ENCODE results near the gene CYB5R3.
"Not testable (repeated sequence)": the region's sequence is repeated elsewhere in the genome, so short reads cannot be mapped to it uniquely, and the experiment has no call there.

CYB5R3 gene

DNA sequence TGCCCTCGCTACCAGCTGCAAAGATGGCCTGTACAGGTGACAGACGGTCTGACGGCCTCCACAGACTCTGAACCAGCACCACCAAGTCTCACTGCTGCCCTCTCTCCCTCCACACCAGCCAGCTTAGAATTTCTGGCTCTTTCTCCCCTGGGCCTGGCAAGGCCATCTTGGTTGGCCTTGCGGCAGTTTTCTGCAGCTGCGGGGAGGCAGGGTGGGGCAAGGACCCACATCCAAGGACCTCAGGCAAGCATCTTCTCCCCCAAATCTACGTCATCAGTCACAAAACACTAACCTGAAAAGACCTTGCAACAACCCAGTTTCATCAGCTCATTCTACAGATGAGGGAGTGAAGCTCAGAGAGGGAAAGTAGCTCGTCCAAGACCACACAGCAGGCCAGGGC is 22.8 kb downstream of the CYB5R3 start:
- in situ Hi-C loops (cut with MboI; ENCODE audit: low sequenced_read_pairs): no loop called here

DNA sequence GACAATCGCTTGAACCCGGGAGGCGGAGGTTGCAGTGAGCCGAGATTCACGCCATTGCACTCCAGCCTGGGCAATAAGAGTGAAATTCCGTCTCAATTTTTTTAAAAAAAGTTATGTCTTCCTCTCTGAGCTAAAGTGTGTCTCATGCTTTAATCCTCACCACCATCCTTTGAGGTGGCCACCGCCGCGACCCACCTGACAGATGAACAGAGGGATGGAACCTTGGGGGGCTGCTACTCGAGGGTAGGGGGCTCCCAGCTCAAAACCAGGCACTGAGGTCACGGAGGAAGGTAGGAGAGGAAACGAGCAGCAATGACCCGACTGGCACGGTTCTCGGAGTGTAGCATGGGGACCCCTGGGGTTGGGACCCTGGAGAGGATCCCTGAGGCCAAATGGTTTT is 23.8 kb downstream of the CYB5R3 start:
- in situ Hi-C loops (cut with MboI; ENCODE audit: low sequenced_read_pairs): no loop called here

DNA sequence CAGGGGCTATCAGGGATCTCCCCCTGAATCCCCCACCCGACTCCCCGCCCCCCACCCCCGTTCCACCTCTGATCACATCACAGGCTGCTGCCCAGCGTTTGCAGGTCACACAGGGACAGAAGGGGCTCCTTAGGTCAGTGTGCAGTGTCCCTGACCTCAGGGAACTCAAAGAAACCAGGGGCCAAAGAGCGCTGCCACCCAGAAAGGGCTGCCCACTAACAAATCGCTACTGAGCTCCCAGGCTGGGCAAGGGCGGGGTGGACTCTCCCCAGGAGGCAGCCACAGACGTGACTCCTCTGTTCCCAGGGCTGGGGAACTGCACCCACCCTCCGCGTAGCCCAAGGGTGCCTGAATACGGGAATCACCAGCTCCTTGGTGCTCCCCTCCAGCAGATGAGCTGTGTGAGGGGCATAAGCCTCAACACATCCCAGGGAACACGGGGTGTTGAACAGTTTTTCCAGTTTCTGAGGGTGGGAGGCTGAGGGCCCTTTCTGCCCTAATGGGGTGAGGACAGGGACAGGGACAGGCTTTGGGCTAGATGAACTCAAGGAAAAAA is 24.6 kb downstream of the CYB5R3 start:
- in situ Hi-C loops (cut with MboI; ENCODE audit: low sequenced_read_pairs): no loop called here

DNA sequence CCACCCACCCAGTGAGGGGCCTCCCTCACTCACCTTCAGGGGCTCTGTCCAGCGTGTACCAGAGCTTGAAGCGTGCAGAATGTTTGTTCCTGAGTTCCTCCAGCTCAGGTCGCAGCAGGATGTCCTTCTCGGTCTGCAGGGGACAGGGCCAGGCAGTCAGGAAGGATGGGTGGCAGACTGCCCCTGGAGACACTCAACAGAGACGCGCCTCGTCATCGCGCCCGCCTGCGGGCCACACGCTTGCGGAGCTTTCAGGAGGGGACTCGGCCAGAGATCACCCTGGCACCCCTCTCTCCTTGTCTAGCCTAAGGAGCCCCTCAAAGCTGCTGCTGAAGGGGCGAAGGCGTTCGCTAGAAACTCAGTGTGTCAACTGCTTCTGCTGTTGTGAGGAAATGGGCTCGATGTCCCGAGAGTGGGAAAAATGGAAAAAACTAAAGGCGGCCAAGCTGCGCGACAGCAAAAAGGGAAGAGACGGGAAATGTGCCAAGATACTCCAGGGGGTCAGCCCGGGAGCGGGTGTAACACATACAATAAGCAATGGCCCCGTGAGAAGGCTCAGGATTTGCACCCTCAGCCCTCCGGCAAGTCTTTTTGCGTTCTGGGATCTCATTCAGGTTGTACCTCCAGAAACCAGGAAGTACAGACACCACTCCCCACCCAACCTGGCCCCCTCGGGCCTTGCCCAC is 25.3 kb downstream of the CYB5R3 start:
- in situ Hi-C loops (cut with MboI; ENCODE audit: low sequenced_read_pairs): no loop called here

DNA sequence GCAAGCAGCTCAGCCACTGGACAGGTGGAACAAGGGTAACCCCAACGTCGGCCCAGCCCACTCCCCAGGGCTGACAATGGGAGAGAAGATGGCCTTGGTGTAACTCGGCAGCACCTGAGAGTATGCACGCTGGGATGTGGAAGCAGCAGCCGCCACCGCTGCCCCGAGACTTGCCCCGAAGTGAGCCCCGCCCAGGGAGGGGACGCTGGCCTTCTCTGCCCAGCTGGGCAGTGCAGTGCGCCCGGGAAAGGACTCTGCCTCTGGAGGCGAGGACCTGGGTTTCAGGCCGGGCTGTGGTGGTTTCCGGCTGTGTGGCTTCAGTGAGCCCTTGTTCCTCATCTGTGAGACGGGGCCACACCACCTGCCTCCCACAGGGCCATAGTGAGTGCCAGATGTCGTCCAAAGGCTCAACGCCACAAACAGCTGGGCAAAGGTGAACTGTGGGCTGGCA is 25.9 kb downstream of the CYB5R3 start:
- in situ Hi-C loops (cut with MboI; ENCODE audit: low sequenced_read_pairs): no loop called here

DNA sequence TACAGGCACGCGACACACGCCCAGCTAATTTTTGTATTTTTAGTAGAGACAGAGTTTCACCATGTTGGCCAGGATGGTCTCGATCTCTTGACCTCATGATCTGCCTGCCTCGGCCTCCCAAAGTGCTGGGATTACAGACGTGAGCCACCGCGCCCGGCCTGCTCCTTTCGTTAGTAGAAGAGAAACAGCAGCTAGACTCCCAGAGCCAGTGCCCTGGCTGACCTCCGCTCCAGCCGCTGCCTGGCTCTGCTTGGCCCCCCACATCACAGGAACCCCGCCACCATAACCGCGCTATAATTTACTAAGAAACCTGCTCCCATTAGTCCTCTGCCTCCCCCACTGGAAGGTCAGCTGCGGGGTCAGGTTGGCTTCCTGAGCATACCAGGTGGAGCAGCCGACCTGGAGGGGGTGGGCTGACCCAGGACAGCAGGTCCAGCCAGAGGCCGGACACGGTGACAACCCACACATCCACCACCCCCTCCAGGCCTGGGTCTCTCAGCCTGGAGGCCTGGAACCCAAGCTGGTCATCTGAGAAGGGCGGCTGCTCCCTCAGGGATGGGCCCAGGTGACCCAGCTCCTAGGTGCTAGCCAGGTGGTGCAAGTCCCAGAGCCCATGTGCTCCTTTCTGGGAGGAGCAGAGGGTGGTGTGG is 27.0 kb downstream of the CYB5R3 start:
- in situ Hi-C loops (cut with MboI; ENCODE audit: low sequenced_read_pairs): no loop called here

DNA sequence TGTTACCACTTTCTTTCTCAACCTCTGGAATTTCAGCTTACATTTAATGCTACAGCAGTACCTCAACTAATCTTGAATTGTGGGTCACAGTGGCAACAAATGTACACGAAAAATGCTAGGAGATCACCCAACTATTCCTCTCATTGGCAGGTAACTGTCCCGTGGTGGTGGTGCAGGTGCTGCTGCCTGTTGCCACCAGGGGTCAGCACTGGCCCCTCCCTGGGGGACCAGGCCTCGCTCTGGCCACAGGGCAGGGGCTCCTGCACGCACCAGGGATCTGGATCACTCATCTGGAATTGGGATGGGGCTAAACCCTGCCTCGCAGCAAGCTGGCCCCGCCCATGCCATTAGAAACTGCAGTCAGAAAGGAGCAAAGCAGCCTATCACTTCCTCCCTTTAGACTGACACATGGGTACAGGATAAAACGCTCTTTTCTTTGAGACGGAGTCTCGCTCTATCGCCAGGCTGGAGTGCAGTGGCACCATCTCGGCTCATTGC is 27.6 kb downstream of the CYB5R3 start:
- in situ Hi-C loops (cut with MboI; ENCODE audit: low sequenced_read_pairs): no loop called here

DNA sequence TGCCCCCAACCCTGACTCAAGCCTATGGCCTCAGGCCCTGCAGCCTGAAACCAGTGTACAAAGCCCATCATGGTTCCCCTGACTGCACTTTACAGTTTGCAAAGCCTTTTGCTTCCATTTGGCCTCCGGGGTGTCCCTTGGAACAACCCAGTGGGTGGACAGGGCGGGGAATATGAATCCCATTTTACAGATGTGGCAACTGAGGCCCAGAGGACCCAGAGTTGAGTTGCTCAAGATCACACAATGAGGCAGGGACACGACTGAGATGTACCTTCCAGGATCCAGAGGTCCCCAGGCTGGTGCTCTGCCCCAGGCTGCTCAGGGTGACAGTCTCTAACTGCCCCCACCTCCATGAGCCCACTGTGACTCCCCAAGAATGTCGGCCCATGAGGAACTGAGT is 29.1 kb downstream of the CYB5R3 start:
- in situ Hi-C loops (cut with MboI; ENCODE audit: low sequenced_read_pairs): no loop called here

DNA sequence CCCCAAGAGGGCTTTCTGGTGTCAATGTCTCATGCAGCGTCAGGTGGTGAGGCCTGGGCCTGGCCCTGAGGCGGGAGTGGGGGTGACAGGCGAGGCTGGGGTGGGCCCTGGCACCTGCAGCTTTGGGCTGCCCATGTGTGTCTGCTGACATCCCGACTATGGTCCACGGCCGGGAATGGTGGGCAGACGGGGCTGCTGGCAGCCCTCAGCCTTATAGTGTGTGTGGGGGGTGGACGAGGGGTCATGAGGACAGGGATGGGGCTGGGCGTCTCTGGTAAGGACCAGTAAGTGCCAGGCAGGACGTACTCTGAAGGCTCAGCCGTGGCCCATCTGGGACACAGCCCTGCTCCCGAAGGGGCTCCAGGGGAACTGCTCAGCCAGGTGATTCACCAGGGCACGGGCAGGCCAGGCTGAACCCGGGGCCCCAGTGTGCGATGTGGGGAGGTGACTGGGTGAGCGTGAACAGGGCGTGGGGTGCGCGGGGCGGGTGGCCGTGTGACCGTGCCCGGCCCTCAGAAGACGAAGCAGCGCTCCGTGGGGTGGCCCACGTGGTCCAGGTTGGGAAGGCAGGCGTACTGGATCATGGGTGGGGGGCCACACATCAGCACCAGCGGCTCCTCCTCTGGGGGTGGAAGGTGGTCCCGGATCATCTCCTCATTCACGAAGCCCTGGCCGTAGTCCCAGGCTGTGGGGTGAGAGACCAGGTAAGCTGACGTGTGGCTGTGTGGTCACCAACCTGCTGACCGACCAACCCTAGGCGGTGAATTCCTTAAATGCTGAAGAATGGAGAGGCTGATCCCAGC is 29.7 kb downstream of the CYB5R3 start:
- in situ Hi-C loops (cut with MboI; ENCODE audit: low sequenced_read_pairs): no loop called here

DNA sequence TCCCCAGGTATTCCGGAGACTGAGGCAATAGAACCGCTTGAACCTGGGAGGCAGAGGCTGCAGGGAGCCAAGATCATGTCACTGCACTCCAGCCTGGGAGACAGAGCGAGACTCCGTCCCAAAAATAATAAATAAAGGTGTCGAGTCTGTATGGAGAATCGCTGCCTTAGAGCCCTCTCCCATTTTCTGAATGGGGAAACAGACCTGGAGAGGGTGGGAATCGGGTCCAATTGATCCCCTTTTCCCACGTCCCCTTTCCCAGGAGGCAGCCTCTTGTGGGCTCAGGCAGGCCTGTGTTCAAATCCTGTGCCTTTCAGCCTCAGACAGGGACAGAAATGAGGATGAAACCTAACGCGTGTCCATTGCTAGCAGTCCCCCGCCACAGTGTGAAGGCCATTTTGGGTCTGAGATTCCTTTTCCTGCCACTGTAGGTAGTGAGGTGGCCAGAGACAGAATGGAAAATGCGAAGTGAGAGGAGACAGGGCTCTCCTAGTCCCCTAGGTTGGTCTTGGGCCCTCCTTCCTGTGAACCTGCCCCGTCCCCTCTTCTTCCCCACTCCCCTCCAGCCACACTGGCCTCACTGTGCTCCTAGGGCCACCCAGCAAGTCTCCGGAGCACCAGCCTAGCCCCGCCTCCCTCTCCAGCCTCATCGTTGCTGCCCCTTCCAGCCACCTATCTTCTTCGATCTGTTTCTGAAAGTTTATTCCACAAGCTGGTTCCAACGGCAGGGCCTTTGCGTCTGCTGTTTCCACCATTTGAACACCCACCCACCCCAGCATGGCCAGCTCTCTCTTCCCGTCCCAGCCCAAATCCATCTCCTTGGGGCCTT is 31.8 kb downstream of the CYB5R3 start:
- in situ Hi-C loops (cut with MboI; ENCODE audit: low sequenced_read_pairs): no loop called here

DNA sequence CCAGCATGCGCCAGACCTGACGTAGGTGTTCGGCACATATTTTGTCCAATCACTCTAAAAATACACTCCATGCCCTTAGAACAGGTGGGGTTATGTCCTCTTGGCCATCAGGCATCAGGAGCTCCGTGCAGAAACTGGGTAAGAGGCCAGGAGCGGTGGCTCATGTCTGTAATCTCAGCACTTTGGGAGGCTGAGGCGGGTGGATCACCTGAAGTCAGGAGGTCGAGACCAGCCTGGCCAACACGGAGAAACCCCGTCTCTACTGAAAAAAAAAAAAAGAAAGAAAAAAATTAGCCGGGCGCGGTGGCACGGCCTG is 33.4 kb downstream of the CYB5R3 start:
- in situ Hi-C loops (cut with MboI; ENCODE audit: low sequenced_read_pairs): not testable (repeated sequence)

DNA sequence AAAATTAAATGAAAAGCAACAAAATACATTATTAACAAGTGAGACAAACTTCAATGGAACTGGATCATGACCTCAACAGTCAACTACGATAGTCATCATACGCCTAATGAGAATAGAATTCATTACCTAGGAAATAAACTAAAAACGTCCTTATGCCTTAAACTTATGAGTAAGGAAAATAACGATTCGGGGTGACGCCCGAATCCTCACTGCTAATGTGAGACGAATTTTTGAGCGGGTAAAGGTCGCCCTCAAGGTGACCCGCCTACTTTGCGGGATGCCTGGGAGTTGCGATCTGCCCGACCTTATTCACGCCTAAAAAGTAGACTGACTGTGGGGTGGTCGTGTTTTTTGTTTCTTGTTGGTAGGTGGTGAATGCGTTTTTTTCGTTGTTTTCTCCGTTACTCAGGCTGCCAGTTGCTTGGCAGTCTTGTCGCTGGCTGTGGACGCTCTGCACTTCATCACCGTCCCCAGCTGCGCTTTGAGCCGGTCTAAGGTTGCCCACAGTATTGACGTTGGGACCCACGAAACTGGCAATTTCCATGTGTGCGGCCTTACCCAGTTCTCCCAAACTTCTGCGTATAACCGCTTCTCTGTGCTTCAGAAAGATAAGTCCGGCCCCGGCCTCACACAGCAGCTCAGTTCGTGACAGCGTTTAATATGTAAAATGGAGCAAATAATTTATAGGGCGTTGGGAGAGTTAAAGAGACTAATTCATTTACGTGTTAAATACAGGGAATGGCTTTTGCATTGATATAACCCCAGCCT is 33.9 kb downstream of the CYB5R3 start:
- in situ Hi-C loops (cut with MboI; ENCODE audit: low sequenced_read_pairs): no loop called here

DNA sequence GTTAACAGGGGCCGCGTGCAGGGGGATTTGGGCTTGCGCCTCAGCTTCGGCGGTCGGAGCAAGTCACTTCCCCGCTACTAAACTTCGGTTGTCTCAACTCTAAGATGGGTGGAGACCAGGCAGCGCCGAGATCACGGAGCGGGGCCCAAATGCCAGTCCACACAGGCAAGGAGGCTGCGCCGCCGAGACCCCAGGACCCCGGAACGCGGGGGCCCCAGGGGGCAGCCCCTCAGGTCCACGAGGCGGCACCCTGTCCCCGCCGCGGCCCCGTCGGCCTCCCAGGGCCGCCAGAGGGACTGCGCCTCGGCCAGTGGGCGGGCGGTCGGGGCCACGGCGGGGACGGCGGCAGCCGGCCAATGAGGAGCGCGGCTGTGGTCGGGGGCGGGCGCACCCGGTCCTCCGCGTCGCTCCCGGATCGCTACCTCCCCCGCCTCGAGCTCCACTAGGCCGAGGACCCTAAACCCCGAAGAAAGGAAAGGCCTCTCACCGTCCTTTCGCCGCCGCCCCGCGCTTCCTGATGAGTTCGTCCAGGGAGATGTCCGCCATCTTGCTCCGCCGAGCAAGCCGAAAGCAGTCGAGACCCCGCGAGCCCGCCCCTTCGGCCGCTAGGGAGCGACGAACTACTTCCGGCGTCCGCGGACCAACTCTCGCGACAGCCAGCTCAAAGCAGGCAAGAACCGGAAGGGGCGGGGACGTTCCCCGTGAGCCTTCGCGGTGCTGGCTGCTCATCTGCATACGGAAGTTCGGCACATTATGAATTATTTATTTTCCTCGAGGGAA is 34.7 kb downstream of the CYB5R3 start, which contains the start of gene POLDIP3:
Gene POLDIP3, minus strand, starts transcription at position 572 of the 780 bp plus-strand sequence. Its CDS starts 26 bp downstream, at position 546.
- in situ Hi-C loops (cut with MboI; ENCODE audit: low sequenced_read_pairs): no loop called here

DNA sequence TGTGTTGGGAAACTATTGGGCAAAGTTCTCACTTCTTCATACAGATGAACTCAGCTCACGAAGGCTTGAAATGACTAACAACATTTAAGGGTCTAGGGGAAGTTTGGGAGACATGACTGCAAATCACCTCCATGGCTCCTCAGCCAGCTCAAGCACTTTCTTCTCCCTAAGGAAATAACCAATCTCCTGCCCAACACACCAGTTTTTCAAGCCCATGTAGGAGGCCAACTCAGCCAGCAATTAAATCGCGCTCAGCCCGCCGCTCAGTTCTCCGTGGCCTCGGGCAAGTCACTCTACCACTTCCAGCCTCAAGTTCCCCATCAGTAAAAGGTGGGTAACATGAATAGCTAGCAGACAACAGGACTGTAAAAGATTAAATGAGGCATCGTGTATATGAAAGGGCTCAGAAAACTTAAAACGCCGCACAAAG is 35.3 kb downstream of the CYB5R3 start:
- in situ Hi-C loops (cut with MboI; ENCODE audit: low sequenced_read_pairs): no loop called here

DNA sequence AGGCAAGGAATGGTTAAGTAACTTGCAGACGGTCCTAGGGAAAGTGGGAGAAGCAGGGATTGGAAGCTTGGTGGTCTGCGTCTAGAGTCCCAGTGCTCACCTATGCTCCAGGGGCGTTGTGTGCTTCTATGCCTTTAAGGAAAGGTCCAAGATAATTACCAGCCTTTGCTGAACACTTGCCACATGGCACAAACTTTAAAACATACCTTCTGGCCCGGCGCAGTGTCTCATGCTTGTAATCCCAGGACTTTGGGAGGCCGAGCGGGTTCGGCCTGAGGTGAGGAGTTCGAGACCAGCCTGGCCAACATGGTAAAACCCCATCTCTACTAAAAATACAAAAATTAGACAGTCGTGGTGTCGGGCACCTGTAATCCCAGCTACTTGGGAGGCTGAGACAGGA is 36.9 kb downstream of the CYB5R3 start:
- in situ Hi-C loops (cut with MboI; ENCODE audit: low sequenced_read_pairs): no loop called here

DNA sequence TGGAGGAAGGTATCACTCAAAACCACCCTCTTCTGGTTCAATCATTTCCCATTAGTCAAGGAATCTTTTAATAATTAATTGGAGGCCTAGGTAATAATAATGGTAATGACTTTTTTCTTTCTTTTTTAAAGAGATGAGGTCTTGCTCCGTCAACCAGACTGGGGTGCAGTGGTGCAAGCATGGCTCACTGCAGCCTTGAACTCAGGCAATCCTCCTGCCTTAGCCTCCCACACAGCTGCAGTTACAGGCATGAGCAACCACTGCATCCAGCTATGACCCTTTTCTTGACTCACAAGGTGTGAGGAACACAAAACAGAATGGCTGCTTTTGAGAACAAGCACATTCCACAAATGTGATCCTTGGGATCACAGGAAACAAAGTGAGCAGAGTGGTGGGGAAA is 38.1 kb downstream of the CYB5R3 start:
- in situ Hi-C loops (cut with MboI; ENCODE audit: low sequenced_read_pairs): no loop called here

DNA sequence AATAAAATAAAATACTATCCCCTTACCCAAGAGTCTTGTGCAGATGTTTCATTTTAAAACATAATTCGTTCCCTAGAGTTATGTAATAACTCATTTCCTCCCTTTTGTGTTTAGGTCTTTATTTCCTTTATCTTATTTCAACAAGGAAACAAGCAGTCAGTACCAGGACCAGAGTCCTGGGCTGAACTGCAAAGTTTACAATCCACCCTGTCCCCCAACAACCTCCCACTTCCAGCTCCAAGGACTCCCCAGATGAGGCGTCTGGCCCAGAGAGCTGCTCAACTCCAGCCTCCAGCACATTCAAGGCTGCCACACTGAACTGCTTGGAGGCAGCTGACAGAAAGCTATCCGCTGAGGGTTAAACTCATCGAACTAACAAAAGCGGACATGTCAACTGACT is 39.0 kb downstream of the CYB5R3 start:
- in situ Hi-C loops (cut with MboI; ENCODE audit: low sequenced_read_pairs): no loop called here

DNA sequence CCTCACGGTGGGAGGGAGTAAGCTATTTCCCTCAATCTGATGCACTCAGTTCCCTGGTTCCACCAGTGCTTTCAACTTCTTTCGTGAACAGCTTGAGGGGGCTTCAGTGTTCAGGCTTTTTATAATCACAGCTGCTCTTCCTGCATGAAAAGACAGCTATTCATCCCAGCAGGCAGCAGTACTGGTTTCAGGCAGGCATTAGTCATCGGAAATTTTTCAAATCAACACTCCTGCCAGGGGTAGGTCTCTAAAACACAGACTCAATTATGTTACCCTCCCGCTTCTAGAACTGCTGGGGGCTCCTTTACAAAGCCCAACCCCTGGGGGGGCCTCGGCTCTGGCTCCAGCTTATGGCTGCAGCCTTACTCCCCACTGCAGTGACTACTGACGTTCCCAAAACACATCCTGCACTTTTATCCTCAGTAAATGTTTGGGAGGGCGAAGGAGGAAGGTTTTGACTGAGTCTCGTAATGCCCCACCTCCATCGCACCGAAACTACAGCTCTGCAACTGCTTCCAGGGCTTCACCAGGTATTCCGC is 40.3 kb downstream of the CYB5R3 start:
- in situ Hi-C loops (cut with MboI; ENCODE audit: low sequenced_read_pairs): no loop called here
